ENCODE data around the gene CYB561D2. TPM values are rescaled to one million over a fixed set of nuclear protein-coding genes. Genes with fewer than 3 reads are reported as not detected.

Gene CYB561D2
- total and polyA plus RNA-seq, 3 donors from 2014 or later = 16.0 to 21.1 (median 18.9) TPM

DNA sequence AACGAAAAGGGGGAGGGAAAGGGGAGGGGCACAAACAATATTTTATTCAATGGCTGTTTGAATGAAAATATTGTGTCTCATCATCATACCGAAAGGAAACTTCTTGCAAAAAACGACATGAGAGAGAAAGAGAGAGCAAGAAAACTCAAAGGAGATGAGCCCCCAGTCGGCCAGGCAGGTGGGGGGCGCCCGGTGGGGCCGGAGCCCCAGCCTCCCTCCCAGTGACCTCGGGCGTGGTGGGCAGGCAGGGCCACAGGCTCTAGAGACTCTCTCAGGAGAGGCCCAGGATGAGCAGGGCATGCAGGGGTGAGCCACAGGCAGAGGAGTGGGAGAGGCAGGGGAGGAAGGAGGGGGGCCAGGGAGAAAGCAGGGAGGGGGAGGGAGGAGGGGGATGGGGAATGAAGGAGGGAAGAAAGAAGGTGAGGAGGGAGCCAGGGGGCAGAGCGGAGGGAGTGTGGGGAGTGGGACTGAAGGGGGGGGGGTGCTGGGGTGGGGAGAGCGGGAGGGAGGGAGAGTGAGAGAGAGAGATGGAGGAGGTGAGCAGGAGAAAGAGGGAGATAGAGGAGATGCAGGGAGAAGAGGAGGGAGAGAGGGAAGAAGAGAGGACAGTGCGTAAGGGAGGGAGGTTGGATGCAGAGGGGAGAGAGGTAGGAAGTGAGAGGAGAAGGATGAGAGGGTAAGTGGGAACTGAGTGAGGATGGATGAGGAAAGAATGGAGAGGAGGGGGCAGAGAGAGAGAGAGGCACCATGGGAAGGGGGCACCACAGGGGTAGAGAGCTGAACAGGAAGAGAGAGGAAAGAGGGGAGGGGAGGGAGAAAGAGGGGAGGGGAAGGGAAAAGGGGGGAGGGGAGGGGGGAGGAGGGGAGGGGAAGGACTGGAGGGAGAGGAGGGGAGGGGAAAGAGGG lies 22.7 kb downstream of the CYB561D2 start:
- no peaks in the 10 kb centered on the region for H3K9me3 ChIP-seq
- H3K27ac ChIP-seq = no peak overlapping the region
- intact Hi-C loops (cut with DNase I; ENCODE audit: low total_unique reads) = no loop called here
- H3K4me3 ChIP-seq = no peak overlapping the region
- no peak for DNase-seq
- no peaks in the 10 kb centered on the region for H3K4me1 ChIP-seq
- TF ChIP-seq, protein P1, sequence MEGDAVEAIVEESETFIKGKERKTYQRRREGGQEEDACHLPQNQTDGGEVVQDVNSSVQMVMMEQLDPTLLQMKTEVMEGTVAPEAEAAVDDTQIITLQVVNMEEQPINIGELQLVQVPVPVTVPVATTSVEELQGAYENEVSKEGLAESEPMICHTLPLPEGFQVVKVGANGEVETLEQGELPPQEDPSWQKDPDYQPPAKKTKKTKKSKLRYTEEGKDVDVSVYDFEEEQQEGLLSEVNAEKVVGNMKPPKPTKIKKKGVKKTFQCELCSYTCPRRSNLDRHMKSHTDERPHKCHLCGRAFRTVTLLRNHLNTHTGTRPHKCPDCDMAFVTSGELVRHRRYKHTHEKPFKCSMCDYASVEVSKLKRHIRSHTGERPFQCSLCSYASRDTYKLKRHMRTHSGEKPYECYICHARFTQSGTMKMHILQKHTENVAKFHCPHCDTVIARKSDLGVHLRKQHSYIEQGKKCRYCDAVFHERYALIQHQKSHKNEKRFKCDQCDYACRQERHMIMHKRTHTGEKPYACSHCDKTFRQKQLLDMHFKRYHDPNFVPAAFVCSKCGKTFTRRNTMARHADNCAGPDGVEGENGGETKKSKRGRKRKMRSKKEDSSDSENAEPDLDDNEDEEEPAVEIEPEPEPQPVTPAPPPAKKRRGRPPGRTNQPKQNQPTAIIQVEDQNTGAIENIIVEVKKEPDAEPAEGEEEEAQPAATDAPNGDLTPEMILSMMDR (IDR thresholded peaks at IDR 0.05) = no peak
- TF ChIP-seq POLR2A (IDR thresholded peaks at IDR 0.05) = no peak
- no peaks in the 10 kb centered on the region for H3K27me3 ChIP-seq
- 59 to 64% methylated on average over 12 of the region's 12 CpGs for WGBS, 2 donors
- H3K36me3 ChIP-seq (ENCODE audit: low read depth, missing control alignments) = no peaks in the 10 kb centered on the region

DNA sequence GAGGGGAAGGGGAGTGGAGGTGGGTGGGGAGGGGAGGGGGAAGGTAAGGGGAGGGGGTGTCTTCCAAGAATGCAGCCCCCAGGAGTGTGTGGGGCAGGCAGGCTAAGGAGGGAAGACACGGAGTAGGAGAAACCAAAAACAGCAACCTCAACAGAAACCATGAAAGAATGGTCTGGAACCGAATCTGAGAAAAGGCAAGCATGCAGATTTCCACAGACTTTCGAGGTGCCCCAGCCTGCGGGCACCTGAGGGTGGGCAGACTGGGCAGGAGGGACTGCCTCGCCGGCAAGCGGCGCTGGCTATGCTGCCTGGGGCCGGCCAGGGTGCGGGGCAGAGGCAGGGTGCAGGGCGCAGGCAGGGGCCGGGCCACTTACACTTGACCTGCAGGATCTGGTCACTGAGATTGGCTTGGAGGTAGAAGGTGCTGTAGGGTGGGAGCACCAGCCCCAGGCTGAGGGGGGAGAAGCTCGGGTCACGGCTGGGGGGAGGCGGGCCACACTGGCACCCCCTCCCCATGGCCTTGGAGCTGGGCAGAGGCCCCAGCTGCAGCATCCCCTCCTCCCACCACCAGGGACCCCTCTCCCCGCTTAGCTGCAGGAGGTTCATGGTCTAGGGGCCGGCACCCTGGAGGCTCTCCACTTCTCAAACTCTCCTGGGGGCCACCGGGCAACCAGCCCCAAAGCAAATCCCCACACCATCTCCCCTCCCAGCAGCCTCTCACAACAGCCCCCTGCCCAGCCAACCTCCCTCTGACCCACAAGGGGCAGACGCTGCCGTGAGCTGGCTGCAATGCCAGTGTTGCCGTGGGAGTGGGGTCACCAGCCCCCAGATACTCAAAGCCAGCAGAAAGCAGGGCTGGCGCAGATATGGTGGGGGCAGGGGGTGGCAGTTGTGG lies 23.9 kb downstream of the CYB561D2 start:
- Histone ChIP-seq H3K4me3 (no peak overlapping the region), H3K36me3 (ENCODE audit: low read depth, missing control alignments) (no peaks in the 10 kb centered on the region), H3K9me3 (no peaks in the 10 kb centered on the region), H3K27me3 (no peaks in the 10 kb centered on the region), H3K4me1 (no peaks in the 10 kb centered on the region), H3K27ac (no peak overlapping the region)
- no peak for DNase-seq
- intact Hi-C loops (cut with DNase I; ENCODE audit: low total_unique reads) = no loop called here
- WGBS, 2 donors = 80 to 81% methylated on average over 12 to 22 of the region's 22 CpGs
- TF ChIP-seq, protein P1 (IDR thresholded peaks at IDR 0.05) = no peak
- no peak for TF ChIP-seq POLR2A (IDR thresholded peaks at IDR 0.05)

DNA sequence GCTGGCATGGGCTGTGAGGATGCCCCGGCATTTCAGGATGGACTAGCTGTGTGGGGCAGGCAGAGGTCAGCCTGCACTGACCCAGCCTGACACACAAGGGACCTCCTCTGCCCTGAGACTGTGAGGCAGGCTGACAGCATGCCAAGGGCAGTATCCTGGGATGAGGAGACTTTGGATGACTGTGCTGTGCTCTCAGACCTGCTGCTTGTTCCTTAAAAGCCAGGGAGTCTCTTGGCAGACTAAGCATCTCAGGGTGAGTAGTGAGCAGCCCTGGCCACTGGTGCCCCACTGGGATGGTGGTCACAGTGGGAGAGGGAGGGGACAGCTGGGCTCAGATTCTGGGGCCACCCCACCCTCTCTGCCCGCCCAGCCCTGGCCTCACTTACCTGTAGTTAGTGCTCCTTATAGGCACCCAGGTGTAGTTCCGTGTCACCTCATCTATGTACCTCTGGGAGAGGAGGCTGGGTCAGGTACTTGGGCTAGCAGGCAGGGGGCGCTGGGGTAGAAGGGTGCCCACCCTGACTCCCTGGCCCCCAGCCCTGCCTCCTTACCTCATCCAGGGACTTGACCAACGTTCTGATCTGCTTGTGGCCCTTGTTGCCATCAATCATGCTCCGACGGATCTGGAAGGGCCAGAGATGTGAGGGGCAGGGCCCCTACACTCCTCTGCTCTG lies 24.7 kb downstream of the CYB561D2 start:
- no peak for TF ChIP-seq POLR2A (IDR thresholded peaks at IDR 0.05)
- TF ChIP-seq, protein P1 (IDR thresholded peaks at IDR 0.05) = no peak
- intact Hi-C loops (cut with DNase I; ENCODE audit: low total_unique reads) = no loop called here
- H3K9me3 ChIP-seq = no peaks in the 10 kb centered on the region
- no peak overlapping the region for H3K27ac ChIP-seq
- no peaks in the 10 kb centered on the region for H3K4me1 ChIP-seq
- H3K27me3 ChIP-seq = no peaks in the 10 kb centered on the region
- no peak for DNase-seq
- H3K4me3 ChIP-seq = no peak overlapping the region
- H3K36me3 ChIP-seq (ENCODE audit: low read depth, missing control alignments) = no peaks in the 10 kb centered on the region
- 79 to 85% methylated on average over 3 to 7 of the region's 7 CpGs for WGBS, 2 donors

DNA sequence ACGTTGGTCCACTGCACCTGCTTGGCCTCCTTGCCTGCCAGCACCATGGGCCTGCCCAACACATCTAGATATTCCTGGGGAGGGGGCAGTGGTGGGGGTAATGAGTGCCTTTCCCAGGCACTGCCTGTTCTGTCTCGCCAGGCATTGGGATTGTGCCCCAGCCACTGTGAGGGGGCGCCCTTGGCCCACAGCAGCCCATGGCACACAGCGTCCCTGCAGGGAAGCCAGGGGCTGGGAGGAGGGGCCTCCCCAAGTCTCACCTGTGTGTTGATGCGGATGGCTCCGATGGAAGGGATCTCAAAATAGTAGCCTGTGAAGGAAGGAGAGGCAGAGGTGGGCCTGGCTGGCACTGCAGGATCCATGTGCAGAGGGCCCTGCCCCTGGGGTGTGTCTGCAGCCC lies 27.4 kb downstream of the CYB561D2 start:
- Histone ChIP-seq H3K9me3 (no peaks in the 10 kb centered on the region), H3K4me1 (peaks cover 7% of the 10 kb centered on the region), H3K27ac (no peak overlapping the region), H3K27me3 (no peaks in the 10 kb centered on the region), H3K36me3 (ENCODE audit: low read depth, missing control alignments) (no peaks in the 10 kb centered on the region), H3K4me3 (no peak overlapping the region)
- intact Hi-C loops (cut with DNase I; ENCODE audit: low total_unique reads) = no loop called here
- no peak for TF ChIP-seq POLR2A (IDR thresholded peaks at IDR 0.05)
- TF ChIP-seq, protein P1 (IDR thresholded peaks at IDR 0.05) = no peak
- DNase-seq = no peak
- WGBS, 2 donors = 95% methylated on average over 6 of the region's 6 CpGs; no CpG with 5 or more reads in 1 of the 2 donors

Measured in testis (tissue), 3 donors.